Measurements from ENCODE around the gene HKDC1. TPM values are rescaled to one million over a fixed set of nuclear protein-coding genes. Genes with fewer than 3 reads are reported as not detected.

Gene HKDC1
- total RNA-seq, 4 donors from 2014 or later = 26.8 to 39.6 (median 28.0) TPM; not detected in 1

DNA sequence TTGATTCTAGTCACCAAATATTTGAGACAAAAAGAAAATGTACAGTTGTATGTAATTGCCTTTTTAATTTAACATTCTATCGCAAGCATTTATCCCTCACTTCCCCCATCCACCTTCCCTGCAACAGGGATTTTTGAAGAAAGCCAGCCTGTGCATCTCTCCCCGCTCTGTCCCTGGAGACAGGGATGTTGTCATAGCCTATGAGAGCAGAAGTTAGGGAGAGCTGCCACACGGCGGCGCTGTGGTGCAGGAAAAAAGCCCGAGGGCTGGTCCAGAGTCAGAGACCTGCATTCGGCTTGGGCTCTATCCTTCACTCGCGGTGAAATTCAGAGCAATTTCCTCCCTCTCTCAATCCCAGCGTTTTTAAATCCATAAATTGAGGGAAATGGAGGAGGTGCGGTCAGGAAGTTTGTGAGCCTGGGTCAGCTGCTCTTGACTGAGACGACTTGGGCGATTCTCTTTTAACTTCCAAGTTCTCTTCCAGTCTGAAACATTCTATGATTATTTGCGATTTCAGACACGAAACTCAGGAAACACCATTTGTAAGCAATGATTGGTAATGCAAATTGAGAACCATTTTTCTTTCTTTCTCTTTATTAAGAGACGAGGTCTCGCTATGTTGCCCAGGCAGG is 17.5 kb downstream of the HKDC1 start:
- in situ Hi-C loops (cut with MboI; ENCODE audit: low pct_ligation_motif_present in 1 of 4, low pct_unique_long_range_greater_than_20kb in 1 of 4, low sequenced_read_pairs in 3 of 4) = loop anchor here (5.0 to 25.0 kb wide), 6 partner anchors 77 to 400 kb away; partner anchors contain the start of gene FAM241B (in 1 of the 4)
- Histone ChIP-seq H3K9me3 (no peaks in the 10 kb centered on the region), H3K36me3 (no peaks in the 10 kb centered on the region), H3K27ac (no peak overlapping the region), H3K27me3 (no peaks in the 10 kb centered on the region), H3K4me1 (peaks cover 0 to 20% (median 6%) of the 10 kb centered on the region in 4 donors), H3K4me3 (no peak overlapping the region)
- intact Hi-C loops (cut with DNase I; ENCODE audit: low total_unique reads) = loop anchor here (2.0 kb wide), 1 partner anchor 155 kb away; no protein-coding TSS in a partner anchor
- 28 to 53% methylated on average over 6 to 17 of the region's 17 CpGs for WGBS, 2 donors (ENCODE audit: low coverage in 1 of 2)
- DNase-seq = peak; percentile 92
- TF ChIP-seq, protein P1, sequence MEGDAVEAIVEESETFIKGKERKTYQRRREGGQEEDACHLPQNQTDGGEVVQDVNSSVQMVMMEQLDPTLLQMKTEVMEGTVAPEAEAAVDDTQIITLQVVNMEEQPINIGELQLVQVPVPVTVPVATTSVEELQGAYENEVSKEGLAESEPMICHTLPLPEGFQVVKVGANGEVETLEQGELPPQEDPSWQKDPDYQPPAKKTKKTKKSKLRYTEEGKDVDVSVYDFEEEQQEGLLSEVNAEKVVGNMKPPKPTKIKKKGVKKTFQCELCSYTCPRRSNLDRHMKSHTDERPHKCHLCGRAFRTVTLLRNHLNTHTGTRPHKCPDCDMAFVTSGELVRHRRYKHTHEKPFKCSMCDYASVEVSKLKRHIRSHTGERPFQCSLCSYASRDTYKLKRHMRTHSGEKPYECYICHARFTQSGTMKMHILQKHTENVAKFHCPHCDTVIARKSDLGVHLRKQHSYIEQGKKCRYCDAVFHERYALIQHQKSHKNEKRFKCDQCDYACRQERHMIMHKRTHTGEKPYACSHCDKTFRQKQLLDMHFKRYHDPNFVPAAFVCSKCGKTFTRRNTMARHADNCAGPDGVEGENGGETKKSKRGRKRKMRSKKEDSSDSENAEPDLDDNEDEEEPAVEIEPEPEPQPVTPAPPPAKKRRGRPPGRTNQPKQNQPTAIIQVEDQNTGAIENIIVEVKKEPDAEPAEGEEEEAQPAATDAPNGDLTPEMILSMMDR (IDR thresholded peaks at IDR 0.05) = peak; percentile 86 to 99 (median 90)
- peak in 1 of 3 donors; percentile 16 for TF ChIP-seq POLR2AphosphoS5 (IDR thresholded peaks at IDR 0.05)
- no peak for TF ChIP-seq POLR2A (IDR thresholded peaks at IDR 0.05)

DNA sequence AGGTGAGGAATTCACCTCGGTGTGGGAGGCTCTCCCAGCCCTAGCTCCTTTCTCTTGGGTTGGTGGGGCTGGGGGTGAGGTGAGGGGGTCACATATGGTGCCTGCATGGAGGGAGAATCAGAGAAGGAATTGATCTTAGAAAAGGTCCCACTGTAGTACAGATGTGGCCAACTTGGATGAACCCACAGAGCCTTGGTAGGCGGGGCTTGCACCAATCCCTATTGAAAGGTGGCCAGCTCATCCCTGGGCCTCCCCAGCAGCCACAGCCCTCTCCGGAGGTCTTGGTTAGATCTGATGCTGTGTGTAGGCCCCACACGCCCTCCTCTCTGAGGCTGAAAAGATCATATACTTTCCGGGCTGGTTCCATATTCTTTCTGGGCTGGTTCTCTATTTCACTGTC is 19.0 kb downstream of the HKDC1 start:
- TF ChIP-seq EP300 (IDR thresholded peaks at IDR 0.05; ENCODE audit: low read depth) = no peak
- TF ChIP-seq, protein P1 (IDR thresholded peaks at IDR 0.05) = no peak
- no peaks in the 10 kb centered on the region for H3K36me3 ChIP-seq

DNA sequence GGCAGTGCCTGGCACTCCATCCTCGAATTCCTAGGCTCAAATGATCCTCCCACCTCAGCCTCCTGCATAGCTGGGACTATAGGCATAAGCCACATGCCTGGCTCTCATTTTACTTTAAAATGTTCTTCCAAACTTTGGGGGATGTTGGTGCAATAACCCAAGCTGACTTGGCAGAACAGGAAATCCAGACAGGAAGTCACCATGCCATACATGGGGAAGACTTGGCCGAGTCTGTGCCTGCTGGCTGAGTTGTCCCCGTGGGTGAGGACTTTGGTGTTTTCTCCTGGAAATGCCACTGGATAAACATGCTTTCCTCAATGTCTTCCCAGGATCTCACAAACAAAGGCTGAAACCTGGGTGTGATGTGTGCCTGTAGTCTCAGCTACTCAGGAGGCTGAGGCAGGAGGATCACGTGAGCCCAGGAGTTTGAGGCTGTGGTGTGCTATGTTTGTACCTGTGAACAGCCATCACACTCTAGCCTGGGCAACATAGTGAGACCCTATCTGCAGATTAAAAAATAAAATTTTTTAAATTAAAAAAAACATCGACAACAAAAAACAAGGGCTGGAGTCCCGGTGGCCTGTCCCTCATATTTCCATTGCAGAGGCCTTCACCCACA is 19.8 kb downstream of the HKDC1 start:
- 53 to 66% methylated on average over 3 to 6 of the region's 6 CpGs for WGBS, 2 donors (ENCODE audit: low coverage in 1 of 2)
- H3K4me3 ChIP-seq = no peak overlapping the region
- no peaks in the 10 kb centered on the region for H3K27me3 ChIP-seq
- no peak overlapping the region for H3K27ac ChIP-seq
- no peak for TF ChIP-seq POLR2AphosphoS5 (IDR thresholded peaks at IDR 0.05)
- TF ChIP-seq POLR2A (IDR thresholded peaks at IDR 0.05) = no peak
- no peak for TF ChIP-seq EP300 (IDR thresholded peaks at IDR 0.05; ENCODE audit: low read depth)
- TF ChIP-seq, protein P1 (IDR thresholded peaks at IDR 0.05) = no peak
- H3K9me3 ChIP-seq = no peaks in the 10 kb centered on the region
- intact Hi-C loops (cut with DNase I; ENCODE audit: low total_unique reads) (loop anchor here (2.0 kb wide), 1 partner anchor 153 kb away; no protein-coding TSS in a partner anchor), in situ Hi-C loops (cut with MboI; ENCODE audit: low pct_ligation_motif_present in 1 of 4, low pct_unique_long_range_greater_than_20kb in 1 of 4, low sequenced_read_pairs in 3 of 4) (loop anchor here (5.0 to 25.0 kb wide), 6 partner anchors 75 to 397 kb away; partner anchors contain the start of gene FAM241B (in 1 of the 4))
- no peaks in the 10 kb centered on the region for H3K36me3 ChIP-seq
- peaks cover 0 to 12% (median 0%) of the 10 kb centered on the region in 4 donors for H3K4me1 ChIP-seq
- DNase-seq = no peak

More for the DNA sequence above, 19.0 kb downstream of the HKDC1 start:
- H3K27me3 ChIP-seq = no peaks in the 10 kb centered on the region
- WGBS, 2 donors (ENCODE audit: low coverage in 1 of 2) = 78 to 92% methylated on average over 3 to 5 of the region's 5 CpGs
- in situ Hi-C loops (cut with MboI; ENCODE audit: low pct_ligation_motif_present in 1 of 4, low pct_unique_long_range_greater_than_20kb in 1 of 4, low sequenced_read_pairs in 3 of 4) (loop anchor here (5.0 to 25.0 kb wide), 6 partner anchors 76 to 398 kb away; partner anchors contain the start of gene FAM241B (in 1 of the 4)), intact Hi-C loops (cut with DNase I; ENCODE audit: low total_unique reads) (loop anchor here (2.0 kb wide), 1 partner anchor 154 kb away; no protein-coding TSS in a partner anchor)
- H3K9me3 ChIP-seq = no peaks in the 10 kb centered on the region
- H3K27ac ChIP-seq = no peak overlapping the region
- peaks cover 0 to 12% (median 0%) of the 10 kb centered on the region in 4 donors for H3K4me1 ChIP-seq
- DNase-seq = no peak
- no peak overlapping the region for H3K4me3 ChIP-seq

DNA sequence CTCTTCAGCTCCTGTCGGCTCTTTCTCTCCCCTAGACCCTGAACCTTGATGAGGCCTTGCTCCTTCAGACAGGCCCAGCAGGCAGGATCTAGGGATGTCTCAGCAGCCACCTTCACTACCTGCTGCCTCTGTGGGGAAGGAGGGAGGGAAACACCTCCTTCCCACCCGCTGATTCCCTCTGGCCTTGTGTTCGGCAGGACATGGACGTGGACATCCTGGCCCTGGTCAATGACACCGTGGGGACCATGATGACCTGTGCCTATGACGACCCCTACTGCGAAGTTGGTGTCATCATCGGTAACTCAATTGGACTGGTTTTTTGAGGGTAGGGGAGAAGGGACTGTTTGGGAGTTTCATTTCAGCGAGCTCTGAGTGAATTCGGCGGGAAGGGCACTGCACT is 20.3 kb downstream of the HKDC1 start:
- H3K4me1 ChIP-seq = peaks cover 0 to 12% (median 0%) of the 10 kb centered on the region in 4 donors
- TF ChIP-seq, protein P1 (IDR thresholded peaks at IDR 0.05) = no peak
- no peak for TF ChIP-seq POLR2A (IDR thresholded peaks at IDR 0.05)
- TF ChIP-seq POLR2AphosphoS5 (IDR thresholded peaks at IDR 0.05) = no peak
- TF ChIP-seq EP300 (IDR thresholded peaks at IDR 0.05; ENCODE audit: low read depth) = no peak
- no peak overlapping the region for H3K27ac ChIP-seq
- DNase-seq = no peak
- intact Hi-C loops (cut with DNase I; ENCODE audit: low total_unique reads) (no loop called here), in situ Hi-C loops (cut with MboI; ENCODE audit: low pct_ligation_motif_present in 1 of 4, low pct_unique_long_range_greater_than_20kb in 1 of 4, low sequenced_read_pairs in 3 of 4) (loop anchor here in 2 of 4 donors (25.0 kb wide), 2 partner anchors 272 to 397 kb away; partner anchors contain the start of gene FAM241B (in 1 of the 2))
- H3K36me3 ChIP-seq = no peaks in the 10 kb centered on the region
- H3K9me3 ChIP-seq = no peaks in the 10 kb centered on the region
- H3K27me3 ChIP-seq = no peaks in the 10 kb centered on the region
- H3K4me3 ChIP-seq = no peak overlapping the region
- WGBS, 2 donors (ENCODE audit: low coverage in 1 of 2) = 93% methylated on average over 3 to 11 of the region's 11 CpGs
